ENCODE measurements around the gene PDSS2. TPM values are rescaled to one million over a fixed set of nuclear protein-coding genes. Genes with fewer than 3 reads are reported as not detected.

PDSS2 gene
- total RNA-seq, 6 experiments from 2014 or later = 13.3 to 16.9 (median 14.6) TPM

DNA sequence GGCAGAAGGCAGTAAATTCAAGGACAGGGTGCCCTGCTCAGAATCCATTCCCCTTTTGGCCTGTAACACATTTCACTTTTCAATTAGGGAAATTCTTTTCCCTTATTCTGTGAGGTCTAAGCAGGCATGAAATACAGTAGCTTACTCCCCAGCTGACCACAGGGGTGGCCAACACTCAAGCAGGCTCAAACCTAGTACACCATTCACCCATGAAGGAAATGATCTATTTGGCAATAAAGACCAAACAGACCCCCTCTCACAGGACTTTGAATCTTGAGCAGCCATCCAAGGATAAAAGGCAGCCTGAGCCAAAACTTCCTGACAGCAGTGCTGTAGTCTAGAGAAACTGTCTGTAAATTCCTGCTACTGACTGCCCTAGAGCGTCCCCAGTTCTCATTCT is 17.7 kb downstream of the PDSS2 start:
- no peak overlapping the region for H3K27ac Mint-ChIP-seq
- no peak overlapping the region for H3K4me3 Mint-ChIP-seq
- peaks cover 3% of the 10 kb centered on the region for H3K36me3 Mint-ChIP-seq (ENCODE audit: low read depth)
- TF ChIP-seq CTCF (IDR thresholded peaks at IDR 0.05) = no peak
- DNase-seq = no peak
- H3K9me3 Mint-ChIP-seq = peaks cover 4% of the 10 kb centered on the region
- H3K27me3 Mint-ChIP-seq (ENCODE audit: insufficient read depth) = no peaks in the 10 kb centered on the region
- peaks cover 61% of the 10 kb centered on the region for H3K4me1 Mint-ChIP-seq (ENCODE audit: low read depth)

GRCh38 chr6:107440936-107441335 is 18.4 kb downstream of the PDSS2 start:
- no peak for DNase-seq
- no peak for TF ChIP-seq CTCF (IDR thresholded peaks at IDR 0.05)
- Mint-ChIP-seq H3K36me3 (ENCODE audit: low read depth) (no peaks in the 10 kb centered on the region), H3K27me3 (ENCODE audit: insufficient read depth) (no peaks in the 10 kb centered on the region), H3K4me1 (ENCODE audit: low read depth) (peaks cover 66% of the 10 kb centered on the region), H3K27ac (no peak overlapping the region), H3K4me3 (no peak overlapping the region), H3K9me3 (no peaks in the 10 kb centered on the region)

DNA sequence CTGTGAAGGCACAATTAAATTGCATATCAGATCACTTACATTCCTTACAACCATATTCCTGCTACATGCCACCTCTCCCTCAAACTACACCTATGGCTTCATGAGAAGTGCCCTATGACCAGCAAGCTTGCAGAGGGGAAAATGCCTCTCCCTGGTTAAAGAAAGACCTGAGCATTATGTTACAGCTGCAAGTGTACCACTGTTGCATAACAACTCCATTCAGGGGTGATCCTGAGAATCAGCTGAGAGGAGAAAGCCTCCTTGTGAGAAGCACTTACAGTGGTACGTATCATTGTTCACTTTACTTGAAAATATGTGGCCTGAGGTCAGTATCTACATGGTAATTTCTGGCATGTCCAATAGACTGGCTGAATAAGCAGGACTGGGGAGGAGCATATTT is 20.0 kb downstream of the PDSS2 start:
- no peak for DNase-seq
- no peak for TF ChIP-seq CTCF (IDR thresholded peaks at IDR 0.05)
- no peaks in the 10 kb centered on the region for H3K36me3 Mint-ChIP-seq (ENCODE audit: low read depth)
- peaks cover 69% of the 10 kb centered on the region for H3K4me1 Mint-ChIP-seq (ENCODE audit: low read depth)
- no peak overlapping the region for H3K4me3 Mint-ChIP-seq
- no peaks in the 10 kb centered on the region for H3K27me3 Mint-ChIP-seq (ENCODE audit: insufficient read depth)
- no peak overlapping the region for H3K27ac Mint-ChIP-seq
- H3K9me3 Mint-ChIP-seq = no peaks in the 10 kb centered on the region

DNA sequence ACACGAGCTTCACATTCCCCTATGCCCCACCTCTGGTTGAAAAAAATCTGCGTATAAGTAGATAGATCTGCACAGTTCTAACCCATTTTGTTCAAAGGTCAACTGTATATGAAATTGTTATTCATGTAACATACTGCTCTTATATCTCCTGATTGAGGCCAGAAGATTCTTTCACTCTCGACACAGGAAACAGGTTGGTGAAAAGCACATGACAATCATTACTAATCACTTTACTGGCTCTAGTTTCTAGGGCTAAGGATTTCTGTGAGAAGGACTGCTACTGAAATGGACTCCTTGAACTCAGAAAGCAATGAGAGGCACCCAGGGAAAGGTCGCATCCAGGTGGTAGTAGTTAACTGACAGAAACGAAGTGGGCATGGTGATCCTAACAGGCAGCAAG is 21.7 kb downstream of the PDSS2 start:
- H3K36me3 Mint-ChIP-seq (ENCODE audit: low read depth) = peaks cover 10% of the 10 kb centered on the region
- no peaks in the 10 kb centered on the region for H3K27me3 Mint-ChIP-seq (ENCODE audit: insufficient read depth)
- TF ChIP-seq CTCF (IDR thresholded peaks at IDR 0.05) = no peak
- H3K4me3 Mint-ChIP-seq = no peak overlapping the region
- no peak for DNase-seq
- H3K9me3 Mint-ChIP-seq = no peaks in the 10 kb centered on the region
- no peak overlapping the region for H3K27ac Mint-ChIP-seq
- peaks cover 57% of the 10 kb centered on the region for H3K4me1 Mint-ChIP-seq (ENCODE audit: low read depth)

- DNase-seq = no peak
- H3K36me3 Mint-ChIP-seq (ENCODE audit: low read depth) = peaks cover 10% of the 10 kb centered on the region
- no peaks in the 10 kb centered on the region for H3K27me3 Mint-ChIP-seq (ENCODE audit: insufficient read depth)
- H3K4me3 Mint-ChIP-seq = no peak overlapping the region
- no peaks in the 10 kb centered on the region for H3K9me3 Mint-ChIP-seq
- TF ChIP-seq CTCF (IDR thresholded peaks at IDR 0.05) = no peak
- peaks cover 55% of the 10 kb centered on the region for H3K4me1 Mint-ChIP-seq (ENCODE audit: low read depth)
- H3K27ac Mint-ChIP-seq = no peak overlapping the region
Observed at GRCh38 chr6:107436881-107437280, 22.5 kb downstream of the PDSS2 start.

- TF ChIP-seq CTCF (IDR thresholded peaks at IDR 0.05) = no peak
- H3K9me3 Mint-ChIP-seq = no peaks in the 10 kb centered on the region
- DNase-seq = no peak
- H3K36me3 Mint-ChIP-seq (ENCODE audit: low read depth) = peaks cover 10% of the 10 kb centered on the region
- no peaks in the 10 kb centered on the region for H3K27me3 Mint-ChIP-seq (ENCODE audit: insufficient read depth)
- peaks cover 50% of the 10 kb centered on the region for H3K4me1 Mint-ChIP-seq (ENCODE audit: low read depth)
- peak overlapping the region; percentile 1; the same call in 1 of the 2 replicates for H3K4me3 Mint-ChIP-seq
- H3K27ac Mint-ChIP-seq = peak overlapping the region; percentile 40
Observed at GRCh38 chr6:107435798-107436197, 23.6 kb downstream of the PDSS2 start.

All from HFFc6 (cell line).